Chondrocyte (in vitro differentiated cells): ENCODE data around the gene GIMAP7. TPM values are rescaled to one million over a fixed set of nuclear protein-coding genes. Genes with fewer than 3 reads are reported as not detected.

Source experiments
- DNase-seq: peaks from one replicate; pipeline ENCODE4 v3.0.0; 2021; ENCODE audit warnings: mixed read lengths, low spot score
- H3K27ac Mint-ChIP-seq: one replicate; pipeline ENCODE4 v1.8.0; 2021; ENCODE audit warnings: mild to moderate bottlenecking, moderate library complexity, mixed read lengths; ENCODE audit not compliant: unreplicated experiment
- H3K27me3 Mint-ChIP-seq: 2 replicates; pipeline ENCODE4 v1.8.0; 2021; ENCODE audit warnings: low read depth, mixed read lengths
- H3K36me3 Mint-ChIP-seq: 2 replicates; pipeline ENCODE4 v1.8.0; 2021; ENCODE audit warnings: low read depth, mixed read lengths
- H3K4me1 Mint-ChIP-seq: 2 replicates; pipeline ENCODE4 v1.8.0; 2021; ENCODE audit warnings: low read depth, mild to moderate bottlenecking, mixed read lengths
- H3K4me3 Mint-ChIP-seq: one replicate; pipeline ENCODE4 v1.8.0; 2021; ENCODE audit warnings: mild to moderate bottlenecking, moderate library complexity, mixed read lengths; ENCODE audit not compliant: unreplicated experiment
- H3K9me3 Mint-ChIP-seq: 2 replicates; pipeline ENCODE4 v1.8.0; 2021; ENCODE audit warnings: low read depth, mixed read lengths
- CTCF ChIP-seq: fragments of 200-600 bp; sonication (generic); IDR thresholded peaks from 2 replicates; pipeline ENCODE4 v1.5.0; 2021; ENCODE audit warnings: antibody characterized with exemption, mild to moderate bottlenecking, moderate library complexity
- total RNA-seq: library from RNA; stranded (reverse); gene quantifications from 3 replicates; pipeline ENCODE4 v1.2.1, GENCODE V29; 2021

Gene GIMAP7
- total RNA-seq, 1 donor from 2014 or later = not detected

DNA sequence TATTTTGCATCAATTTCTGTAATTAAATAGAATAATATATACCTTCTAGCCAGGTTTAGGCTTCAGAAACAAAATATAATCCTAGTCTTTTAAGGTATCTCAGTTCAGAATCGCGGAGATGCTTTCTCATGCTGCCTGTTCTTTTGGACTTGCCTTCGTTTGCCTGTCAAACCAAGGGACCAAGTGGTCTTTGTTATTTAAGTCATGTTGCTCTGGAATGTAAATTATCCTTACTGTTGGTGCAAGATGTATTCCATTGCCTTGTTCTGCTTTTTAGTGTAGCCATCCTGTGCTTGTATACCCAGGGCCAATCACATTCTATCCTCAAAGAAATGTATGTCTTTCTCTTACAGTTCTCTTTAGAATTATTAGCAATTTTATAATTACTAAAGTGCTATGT lies 51.5 kb downstream of the GIMAP7 start:
- Mint-ChIP-seq H3K4me1 (no peaks in the 10 kb centered on the region), H3K27ac (no peak overlapping the region), H3K4me3 (no peak overlapping the region), H3K27me3 (no peaks in the 10 kb centered on the region), H3K9me3 (peaks cover 9% of the 10 kb centered on the region), H3K36me3 (no peaks in the 10 kb centered on the region)
- no peak for DNase-seq
- no peak for TF ChIP-seq CTCF

- Mint-ChIP-seq H3K27ac (no peak overlapping the region), H3K4me1 (no peaks in the 10 kb centered on the region), H3K9me3 (peaks cover 7% of the 10 kb centered on the region), H3K27me3 (no peaks in the 10 kb centered on the region), H3K36me3 (no peaks in the 10 kb centered on the region), H3K4me3 (no peak overlapping the region)
- no peak for TF ChIP-seq CTCF
- DNase-seq = no peak
Observed at GRCh38 chr7:150566572-150566971, 51.9 kb downstream of the GIMAP7 start.

- no peaks in the 10 kb centered on the region for H3K36me3 Mint-ChIP-seq
- H3K9me3 Mint-ChIP-seq = peaks cover 3% of the 10 kb centered on the region
- DNase-seq = no peak
- no peak within 1 kb of the TSS for H3K27ac Mint-ChIP-seq
- TF ChIP-seq CTCF = no peak
- H3K4me3 Mint-ChIP-seq = no peak within 1 kb of the TSS
- H3K27me3 Mint-ChIP-seq = no peaks in the 10 kb centered on the region
- no peaks in the 10 kb centered on the region for H3K4me1 Mint-ChIP-seq
Observed at GRCh38 chr7:150567169-150567568, 52.5 kb downstream of the GIMAP7 start, which contains the start of gene GIMAP4. Gene GIMAP4 (plus strand): TSS chr7:150567390. CDS start chr7:150569902, 2,512 bp downstream.

DNA sequence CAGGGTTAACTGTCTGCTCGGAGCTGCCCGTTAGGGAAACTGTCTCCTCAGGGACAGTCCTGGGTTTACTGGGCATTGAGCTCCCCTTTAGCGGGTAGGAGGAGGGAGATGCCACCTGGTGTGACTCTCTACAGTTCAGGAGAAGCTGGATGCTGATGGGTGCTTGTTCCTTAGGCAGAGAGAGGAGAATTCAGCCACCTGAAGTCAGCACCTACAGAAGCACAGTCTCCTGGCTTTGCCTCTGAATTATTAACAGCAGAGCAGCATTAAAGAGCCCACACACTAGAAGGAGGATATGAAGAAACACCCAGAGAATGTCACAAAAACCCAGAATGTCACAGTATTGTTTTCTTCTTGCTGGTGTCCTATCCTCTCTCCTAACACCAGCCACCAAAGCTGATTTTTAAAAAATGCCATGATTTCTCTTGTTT lies 53.2 kb downstream of the GIMAP7 start:
- peaks cover 9% of the 10 kb centered on the region for H3K9me3 Mint-ChIP-seq
- no peak for DNase-seq
- H3K4me3 Mint-ChIP-seq = no peak overlapping the region
- H3K27me3 Mint-ChIP-seq = no peaks in the 10 kb centered on the region
- TF ChIP-seq CTCF = no peak
- H3K36me3 Mint-ChIP-seq = no peaks in the 10 kb centered on the region
- H3K27ac Mint-ChIP-seq = no peak overlapping the region
- no peaks in the 10 kb centered on the region for H3K4me1 Mint-ChIP-seq

DNA sequence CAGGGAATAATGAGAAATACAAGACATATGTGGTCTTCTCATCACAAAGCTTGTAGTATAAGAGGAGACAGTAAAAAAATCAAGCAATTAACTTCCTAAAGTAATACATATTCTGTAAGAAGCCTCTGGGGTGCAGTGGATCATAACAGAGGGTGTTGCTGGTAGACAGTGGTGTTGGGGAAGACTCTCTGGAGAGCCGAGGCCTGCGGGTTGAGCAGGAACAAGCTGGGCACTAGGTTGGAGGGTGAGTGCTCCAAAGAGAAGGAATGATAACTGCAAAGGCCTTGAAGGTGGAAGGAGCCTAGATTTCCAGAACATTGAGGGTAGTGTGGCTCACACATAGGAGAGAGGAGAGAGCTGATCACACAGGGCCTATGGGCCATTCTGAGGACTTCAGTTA lies 54.0 kb downstream of the GIMAP7 start:
- Mint-ChIP-seq H3K27ac (no peak overlapping the region), H3K4me1 (no peaks in the 10 kb centered on the region), H3K9me3 (peaks cover 15% of the 10 kb centered on the region), H3K27me3 (no peaks in the 10 kb centered on the region), H3K4me3 (no peak overlapping the region), H3K36me3 (no peaks in the 10 kb centered on the region)
- no peak for TF ChIP-seq CTCF
- no peak for DNase-seq
